Measurements from ENCODE around the gene SPATA20.

GRCh38 chr17:50568659-50569058 is 21.7 kb downstream of the SPATA20 start:
- TF ChIP-seq CTCF (IDR thresholded peaks at IDR 0.05) (no peak), POLR2A (IDR thresholded peaks at IDR 0.05) (no peak)
